Erythroblast (primary cell): ENCODE data around the gene AMIGO1.

ENCODE experiments used
- GATA1 ChIP-seq: IDR thresholded peaks from 2 replicates; pipeline ENCODE4 v1.6.1; 2011; ENCODE audit warnings: low read depth, mild to moderate bottlenecking, control low read depth, low read length, moderate library complexity
- POLR2A ChIP-seq: IDR thresholded peaks from 2 replicates; pipeline ENCODE4 v1.6.1; 2011; ENCODE audit warnings: mild to moderate bottlenecking, low read length

DNA sequence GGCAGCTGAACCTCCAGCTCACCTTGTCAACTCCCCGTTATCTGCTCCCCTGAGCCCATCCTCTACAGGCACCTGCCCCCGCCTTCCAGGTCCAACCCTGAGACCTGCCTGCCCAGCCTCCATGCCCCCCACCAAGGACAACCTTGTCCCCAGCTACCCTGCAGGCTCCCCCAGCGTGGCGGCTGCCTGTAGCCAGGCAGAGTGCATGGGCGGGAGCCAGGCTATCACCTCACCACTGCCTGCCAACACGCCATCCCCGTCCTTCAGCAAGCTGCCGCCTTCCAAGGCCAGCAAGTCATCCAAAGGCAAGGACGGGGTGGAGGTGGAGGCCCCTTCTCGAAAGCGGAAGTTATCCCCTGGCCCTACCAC lies 18.6 kb downstream of the AMIGO1 start:
- TF ChIP-seq POLR2A: no peak
- no peak for TF ChIP-seq GATA1
